Measurements from ENCODE around the gene NUP214. TPM values are rescaled to one million over a fixed set of nuclear protein-coding genes. Genes with fewer than 3 reads are reported as not detected.
A peak's percentile ranks its signal among the peaks of the same experiment; 100 is the strongest.
"Not testable (repeated sequence)": the region's sequence is repeated elsewhere in the genome, so short reads cannot be mapped to it uniquely, and the experiment has no call there.

NUP214 gene
- total and polyA plus RNA-seq, 9 donors: 25.0 to 60.7 (median 46.6) TPM

GRCh38 chr9:131266266-131267229, 141.2 kb downstream of the NUP214 start:
- DNase-seq: peak in 2 of 5 donors; percentile 42 to 57
- no peaks in the 10 kb centered on the region for H3K27me3 ChIP-seq
- no peaks in the 10 kb centered on the region for H3K9me3 ChIP-seq
- 48 to 60% (median 54%) methylated on average over 26 of the region's 26 CpGs for whole genome bisulfite sequencing, 3 donors
- no peak overlapping the region for H3K4me3 ChIP-seq
- no peak overlapping the region for H3K27ac ChIP-seq
- TF ChIP-seq EP300 (IDR thresholded peaks at IDR 0.05) (no peak), POLR2A (IDR thresholded peaks at IDR 0.05) (no peak), CTCF (IDR thresholded peaks at IDR 0.05) (no peak)
- H3K36me3 ChIP-seq: no peaks in the 10 kb centered on the region
- H3K4me1 ChIP-seq (ENCODE audit: insufficient read depth): peaks cover 14% of the 10 kb centered on the region
- intact Hi-C loops (cut with DNase I): no loop called here

- intact Hi-C loops (cut with DNase I): no loop called here
- no peaks in the 10 kb centered on the region for H3K27me3 ChIP-seq
- H3K36me3 ChIP-seq: no peaks in the 10 kb centered on the region
- no peak overlapping the region for H3K4me3 ChIP-seq
- no peak for DNase-seq
- no peak overlapping the region for H3K27ac ChIP-seq
- no peaks in the 10 kb centered on the region for H3K9me3 ChIP-seq
- H3K4me1 ChIP-seq (ENCODE audit: insufficient read depth): peaks cover 14% of the 10 kb centered on the region
- 72 to 80% (median 76%) methylated on average over 20 of the region's 20 CpGs for WGBS, 3 donors
- TF ChIP-seq CTCF (IDR thresholded peaks at IDR 0.05) (no peak), POLR2A (IDR thresholded peaks at IDR 0.05) (no peak), EP300 (IDR thresholded peaks at IDR 0.05) (no peak)
These were observed 145.0 kb downstream of the NUP214 start for GRCh38 chr9:131270171-131271015.

GRCh38 chr9:131271016-131271273, 145.6 kb downstream of the NUP214 start:
- H3K27ac ChIP-seq; H3K27me3 ChIP-seq; intact Hi-C loops (cut with DNase I); DNase-seq; H3K36me3 ChIP-seq; H3K4me3 ChIP-seq; H3K9me3 ChIP-seq: not testable (repeated sequence)
- 84 to 93% (median 93%) methylated on average over 1 of the region's 1 CpG for WGBS, 3 donors
- H3K4me1 ChIP-seq (ENCODE audit: insufficient read depth): peaks cover 10% of the 10 kb centered on the region

- intact Hi-C loops (cut with DNase I): no loop called here
- Histone ChIP-seq H3K9me3 (no peaks in the 10 kb centered on the region), H3K4me3 (no peak overlapping the region), H3K36me3 (no peaks in the 10 kb centered on the region), H3K27me3 (no peaks in the 10 kb centered on the region), H3K4me1 (ENCODE audit: insufficient read depth) (peaks cover 6% of the 10 kb centered on the region), H3K27ac (no peak overlapping the region)
- WGBS, 3 donors: 73 to 82% (median 78%) methylated on average over 6 of the region's 6 CpGs
- TF ChIP-seq CTCF (IDR thresholded peaks at IDR 0.05): no peak
- no peak for TF ChIP-seq POLR2A (IDR thresholded peaks at IDR 0.05)
- TF ChIP-seq EP300 (IDR thresholded peaks at IDR 0.05): no peak
- DNase-seq: no peak
These were observed 146.1 kb downstream of the NUP214 start for GRCh38 chr9:131271506-131271931.
